ENCODE data around the gene EMX2. TPM values are rescaled to one million over a fixed set of nuclear protein-coding genes. Genes with fewer than 3 reads are reported as not detected.

The EMX2 gene
- total RNA-seq, 1 donor from 2014 or later: 0.74 TPM

DNA sequence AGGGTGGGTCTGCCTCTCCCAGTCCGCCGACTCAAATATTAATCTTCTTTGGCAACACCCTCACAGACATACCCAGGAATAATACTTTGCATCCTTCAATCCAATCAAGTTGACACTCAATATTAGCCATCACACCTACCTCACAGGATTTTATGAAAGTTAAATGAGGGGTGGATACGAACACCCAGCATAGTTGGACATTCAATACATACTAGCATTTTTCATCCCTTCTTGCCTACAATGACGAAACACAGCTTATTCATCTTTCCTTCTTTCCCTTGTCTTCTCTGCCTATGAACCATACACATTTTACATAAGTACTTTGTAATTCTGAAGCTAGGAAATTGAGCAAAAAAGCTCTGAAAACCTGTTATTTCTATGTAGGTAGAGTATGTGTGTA lies 48.5 kb downstream of the EMX2 start:
- H3K36me3 ChIP-seq: no peaks in the 10 kb centered on the region
- no peak for DNase-seq (ENCODE audit: extremely low spot score in 2 of 2)
- no peak overlapping the region for H3K27ac ChIP-seq
- TF ChIP-seq POLR2AphosphoS5 (IDR thresholded peaks at IDR 0.05; ENCODE audit: insufficient read depth in 1 of 2, low read depth in 1 of 2): no peak
- no peak for TF ChIP-seq CTCF (IDR thresholded peaks at IDR 0.05)
- no peak for TF ChIP-seq POLR2A (IDR thresholded peaks at IDR 0.05)
- no peaks in the 10 kb centered on the region for H3K9me3 ChIP-seq
- no peak overlapping the region for H3K4me3 ChIP-seq
- intact Hi-C loops (cut with DNase I): no loop called here
- no peaks in the 10 kb centered on the region for H3K27me3 ChIP-seq
- no peaks in the 10 kb centered on the region for H3K4me1 ChIP-seq

GRCh38 chr10:117594722-117595121 lies 52.2 kb downstream of the EMX2 start:
- Histone ChIP-seq H3K4me3 (no peak overlapping the region), H3K27me3 (no peaks in the 10 kb centered on the region), H3K27ac (no peak overlapping the region), H3K36me3 (no peaks in the 10 kb centered on the region), H3K4me1 (no peaks in the 10 kb centered on the region), H3K9me3 (no peaks in the 10 kb centered on the region)
- intact Hi-C loops (cut with DNase I): no loop called here
- DNase-seq (ENCODE audit: extremely low spot score in 2 of 2): no peak
- TF ChIP-seq CTCF (IDR thresholded peaks at IDR 0.05) (no peak), POLR2AphosphoS5 (IDR thresholded peaks at IDR 0.05; ENCODE audit: insufficient read depth in 1 of 2, low read depth in 1 of 2) (no peak), POLR2A (IDR thresholded peaks at IDR 0.05) (no peak)

- no peaks in the 10 kb centered on the region for H3K9me3 ChIP-seq
- H3K27me3 ChIP-seq: no peaks in the 10 kb centered on the region
- no peaks in the 10 kb centered on the region for H3K36me3 ChIP-seq
- no peaks in the 10 kb centered on the region for H3K4me1 ChIP-seq
- intact Hi-C loops (cut with DNase I): no loop called here
- H3K4me3 ChIP-seq: no peak overlapping the region
- no peak overlapping the region for H3K27ac ChIP-seq
- DNase-seq (ENCODE audit: extremely low spot score in 2 of 2): no peak
- no peak for TF ChIP-seq CTCF (IDR thresholded peaks at IDR 0.05)
- no peak for TF ChIP-seq POLR2A (IDR thresholded peaks at IDR 0.05)
- no peak for TF ChIP-seq POLR2AphosphoS5 (IDR thresholded peaks at IDR 0.05; ENCODE audit: insufficient read depth in 1 of 2, low read depth in 1 of 2)
Observed at GRCh38 chr10:117596706-117597105, 54.2 kb downstream of the EMX2 start.

GRCh38 chr10:117597216-117597615 lies 54.7 kb downstream of the EMX2 start:
- TF ChIP-seq CTCF (IDR thresholded peaks at IDR 0.05) (no peak), POLR2A (IDR thresholded peaks at IDR 0.05) (no peak), POLR2AphosphoS5 (IDR thresholded peaks at IDR 0.05; ENCODE audit: insufficient read depth in 1 of 2, low read depth in 1 of 2) (no peak)
- no peaks in the 10 kb centered on the region for H3K9me3 ChIP-seq
- DNase-seq (ENCODE audit: extremely low spot score in 2 of 2): no peak
- H3K27me3 ChIP-seq: no peaks in the 10 kb centered on the region
- H3K4me1 ChIP-seq: no peaks in the 10 kb centered on the region
- intact Hi-C loops (cut with DNase I): no loop called here
- no peak overlapping the region for H3K4me3 ChIP-seq
- no peaks in the 10 kb centered on the region for H3K36me3 ChIP-seq
- H3K27ac ChIP-seq: no peak overlapping the region

Other genes starting within 250 kb of the EMX2 start
- 27.0 TPM for gene PDZD8, start 167.3 kb upstream of the EMX2 start, total RNA-seq

All from vagina (tissue), 2 donors.